Measurements from ENCODE around the gene HLA-DQB2. TPM values are rescaled to one million over a fixed set of nuclear protein-coding genes. Genes with fewer than 3 reads are reported as not detected.

Gene HLA-DQB2
- total and polyA plus RNA-seq, 9 of the 15 experiments (the other 6 are each of a cell fraction or from before 2014, with no cell fraction given), result not detected

GRCh38 chr6:32779036-32779435 is 15.7 kb upstream of the HLA-DQB2 start:
- H3K9me3 ChIP-seq (replicated peaks; ENCODE audit: control insufficient read depth, insufficient read depth, low read depth, low read length), result no peaks in the 10 kb centered on the region
- H3K4me2 ChIP-seq (ENCODE audit: insufficient read depth, low read length), result no peak overlapping the region
- no peak overlapping the region for H2AFZ ChIP-seq (ENCODE audit: low read depth, low read length)
- in situ Hi-C loops (cut with MboI), result no loop called here
- ChIA-PET POLR2A (interaction anchor here (0.5 to 1.2 kb wide), 4 partner anchors 9 to 1047 kb away, joined by 3 to 6 read pairs (median 3); no protein-coding TSS in a partner anchor), CTCF (ENCODE audit: low intra/inter-chr PET ratio) (no interaction called here)
- intact Hi-C loops (cut with micrococcal nuclease), result no loop called here
- no peak for ATAC-seq
- no peak for FAIRE-seq
- H3K27ac ChIP-seq (ENCODE audit: extremely low read depth, low read depth, low read length), result no peak overlapping the region
- no peak overlapping the region for H3K4me3 ChIP-seq
- no peaks in the 10 kb centered on the region for H3K9me1 ChIP-seq (ENCODE audit: control insufficient read depth, insufficient read depth, low read length)
- H3K4me1 ChIP-seq (replicated peaks in 1 of 2; ENCODE audit: control insufficient read depth in 2 of 2, insufficient read depth in 2 of 2, low read length in 2 of 2), result no peaks in the 10 kb centered on the region
- H3K27me3 ChIP-seq (ENCODE audit: control insufficient read depth in 2 of 2, insufficient read depth in 2 of 2, low read length in 2 of 2), result peaks cover 2 to 5% of the 10 kb centered on the region in 2 experiments; a peak in 2 of 5 replicates
- DNase-seq (ENCODE audit: extremely low read depth in 1 of 4, low spot score in 3 of 4), result no peak
- TF ChIP-seq IRF1 (CRISPR knock-in tag; IDR thresholded peaks at IDR 0.05; ENCODE audit: borderline replicate concordance) (no peak), ILK (tag; IDR thresholded peaks at IDR 0.05; ENCODE audit: borderline replicate concordance, low read depth) (no peak), FOXJ3 (CRISPR knock-in tag; IDR thresholded peaks at IDR 0.05) (no peak), BRD9 (IDR thresholded peaks at IDR 0.05; ENCODE audit: low read depth, partially characterized antibody) (no peak), ZNF830 (CRISPR knock-in tag; IDR thresholded peaks at IDR 0.05) (no peak), ZNF707 (CRISPR knock-in tag; conservative IDR thresholded peaks at IDR 0.05) (no peak), MYBL2 (IDR thresholded peaks at IDR 0.05; ENCODE audit: low read depth) (no peak), MYBL2 (CRISPR knock-in tag; IDR thresholded peaks at IDR 0.05; ENCODE audit: borderline replicate concordance) (no peak), ZNF263 (CRISPR knock-in tag; IDR thresholded peaks at IDR 0.05; ENCODE audit: borderline replicate concordance) (no peak), ZNF431 (CRISPR knock-in tag; IDR thresholded peaks at IDR 0.05) (no peak), ADNP (tag; IDR thresholded peaks at IDR 0.05) (no peak), SP1 (CRISPR knock-in tag; IDR thresholded peaks at IDR 0.05) (no peak), MAX (CRISPR knock-in tag; IDR thresholded peaks at IDR 0.05) (no peak), RBFOX2 (IDR thresholded peaks at IDR 0.05; ENCODE audit: low read depth, low read length) (no peak), MITF (IDR thresholded peaks at IDR 0.05) (no peak), ZNF124 (CRISPR knock-in tag; IDR thresholded peaks at IDR 0.05) (no peak)
- no peaks in the 10 kb centered on the region for H4K20me1 ChIP-seq (replicated peaks; ENCODE audit: control insufficient read depth, insufficient read depth, low read length)
- H3K79me2 ChIP-seq (ENCODE audit: control insufficient read depth, insufficient read depth, low read length), result no peaks in the 10 kb centered on the region
- H3K36me3 ChIP-seq (ENCODE audit: control insufficient read depth, insufficient read depth, low read length), result no peaks in the 10 kb centered on the region
- BruUV-seq (replicated peaks), result no TSS peak
- no peak overlapping the region for H3K9ac ChIP-seq (ENCODE audit: insufficient read depth in 1 of 2, low read depth in 2 of 2, low read length in 2 of 2)
